B cell (primary cell): ENCODE measurements around the gene KCTD13. TPM values are rescaled to one million over a fixed set of nuclear protein-coding genes. Genes with fewer than 3 reads are reported as not detected.
A peak's percentile ranks its signal among the peaks of the same experiment; 100 is the strongest.

ENCODE experiments used
- ATAC-seq: fragments of 200-7000 bp; cut with Tn5 transposase; one replicate; pipeline ENCODE4 v1.10.0; 2021; ENCODE audit warnings: low read depth, mild to moderate bottlenecking, moderate number of reproducible peaks, moderate library complexity
- CTCF ChIA-PET: fragments of 350-600 bp; sonication (Branson Sonifier 250); formaldehyde crosslinking; loops from one replicate; lab custom pipeline; 2021; ENCODE audit warnings: antibody characterized with exemption, inconsistent platforms; lab: Charles Lee
- POLR2A ChIA-PET: fragments of 350-600 bp; sonication (Branson Sonifier 250); formaldehyde crosslinking; loops from one replicate; lab custom pipeline; 2021; ENCODE audit warnings: antibody characterized with exemption; lab: Charles Lee
- DNase-seq: peaks from one replicate; pipeline ENCODE4 v3.0.0; 2013
- H2AFZ ChIP-seq: 2 replicates; pipeline ENCODE4 v1.6.1; 2012; ENCODE audit warnings: mild to moderate bottlenecking, low read depth, low read length; ENCODE audit not compliant: insufficient read depth, poor library complexity, severe bottlenecking
- H3K27ac ChIP-seq, 2 donors: 1 replicate in 1 of 2; 2 replicates in 1 of 2; pipeline ENCODE4 v1.5.1; 2012 to 2013; ENCODE audit warnings: low read length in 2 of 2, mild to moderate bottlenecking in 2 of 2, moderate library complexity in 1 of 2
- H3K27me3 ChIP-seq, 4 experiments: fragments of 200-600 bp in 1 of 4; sonication (generic) in 1 of 4; replicated peaks in 1 of 4; 1 replicate in 2 of 4; 2 replicates in 2 of 4; pipeline versions ENCODE4 v1.6.1 to v1.7.0; 2013 to 2016; ENCODE audit warnings: low read length in 3 of 4, mild to moderate bottlenecking in 2 of 4, mixed read lengths in 1 of 4, moderate library complexity in 1 of 4; ENCODE audit not compliant: insufficient read depth in 4 of 4, control insufficient read depth in 3 of 4; ENCODE audit errors: control extremely low read depth in 1 of 4
- H3K36me3 ChIP-seq, 2 experiments: replicated peaks in 1 of 2; 1 replicate in 1 of 2; 2 replicates in 1 of 2; pipeline versions ENCODE4 v1.6.1 to v1.7.1; 2013; ENCODE audit warnings: low read length in 1 of 2; ENCODE audit not compliant: insufficient read depth in 2 of 2, control insufficient read depth in 1 of 2; ENCODE audit errors: control extremely low read depth in 1 of 2, extremely low read depth in 1 of 2
- H3K4me1 ChIP-seq, 2 donors: fragments of 200-600 bp in 1 of 2; sonication (generic) in 1 of 2; 1 replicate in 1 of 2; 2 replicates in 1 of 2; pipeline versions ENCODE4 v1.5.1 to v1.6.1; 2013 to 2017; ENCODE audit warnings: low read length in 2 of 2; ENCODE audit not compliant: control insufficient read depth in 2 of 2, insufficient read depth in 2 of 2
- H3K4me2 ChIP-seq: replicated peaks from 2 replicates; pipeline ENCODE3; 2012; ENCODE audit warnings: mild to moderate bottlenecking, low read depth, low read length; ENCODE audit not compliant: poor library complexity, severe bottlenecking
- H3K4me3 ChIP-seq, 5 experiments: fragments of 200-600 bp in 1 of 5; sonication (generic) in 1 of 5; 1 replicate in 3 of 5; 2 replicates in 2 of 5; pipeline versions ENCODE4 v1.5.1 to v1.7.0; 2011 to 2016; ENCODE audit warnings: low read length in 4 of 5, mild to moderate bottlenecking in 4 of 5, low read depth in 2 of 5, control low read depth in 1 of 5, moderate library complexity in 1 of 5; ENCODE audit not compliant: insufficient read depth in 1 of 5; ENCODE audit errors: control extremely low read depth in 1 of 5, extremely low read depth in 1 of 5
- H3K79me2 ChIP-seq: fragments of 200-600 bp; sonication (generic); one replicate; pipeline ENCODE4 v1.6.0; 2016; ENCODE audit warnings: low read length; ENCODE audit not compliant: control insufficient read depth, insufficient read depth
- H3K9ac ChIP-seq: fragments of 200-600 bp; sonication (generic); 2 replicates; pipeline ENCODE4 v1.6.1; 2017; ENCODE audit warnings: mild to moderate bottlenecking, low read length, moderate library complexity
- H3K9me3 ChIP-seq, 3 donors: one replicate each; pipeline versions ENCODE4 v1.6.1 to v1.7.1; 2013; ENCODE audit warnings: low read length in 2 of 3; ENCODE audit not compliant: control insufficient read depth in 2 of 3, insufficient read depth in 1 of 3; ENCODE audit errors: control extremely low read depth in 1 of 3
- H4K20me1 ChIP-seq: 2 replicates; pipeline ENCODE4 v1.6.0; 2012; ENCODE audit warnings: mild to moderate bottlenecking, low read length; ENCODE audit not compliant: insufficient read depth, control insufficient read depth, poor library complexity, severe bottlenecking
- H3K27ac Mint-ChIP-seq: one replicate; pipeline ENCODE4 v1.8.0; 2021; ENCODE audit warnings: mixed read lengths
- H3K27me3 Mint-ChIP-seq: one replicate; pipeline ENCODE4 v1.8.0; 2021; ENCODE audit warnings: mixed read lengths
- H3K4me1 Mint-ChIP-seq: one replicate; pipeline ENCODE4 v1.8.0; 2021; ENCODE audit warnings: mixed read lengths
- H3K4me3 Mint-ChIP-seq: one replicate; pipeline ENCODE4 v1.8.0; 2021; ENCODE audit warnings: mixed read lengths
- H3K9me3 Mint-ChIP-seq: one replicate; pipeline ENCODE4 v1.8.0; 2022; ENCODE audit warnings: mixed read lengths; ENCODE audit not compliant: insufficient read depth
- EZH2 ChIP-seq: IDR thresholded peaks from 2 replicates; pipeline ENCODE4 v1.6.1; 2012; ENCODE audit warnings: borderline replicate concordance, low read depth, mild to moderate bottlenecking, moderate library complexity, low read length; ENCODE audit not compliant: insufficient read depth, poor library complexity, severe bottlenecking
- WGBS: methylation state at CpG from one replicate; pipeline ENCODE4 v1.1.5; 2013; ENCODE audit warnings: missing lambda C conversion rate; ENCODE audit not compliant: insufficient coverage; 5-methylcytosine and 5-hydroxymethylcytosine counted together
- intact Hi-C: fragments of 100-400 bp; cut with micrococcal nuclease; formaldehyde crosslinking; loops from one replicate; pipeline ENCODE4 v1.10.0; 2022
- polyA plus RNA-seq: library from polyadenylated mRNA; depleted of rRNA; stranded (reverse); fragments of >200 nt; gene quantifications from 2 replicates; pipeline ENCODE4 v1.2.3, GENCODE V29; 2012
- total RNA-seq, 2 donors: library from RNA; stranded (reverse); fragments of 120-200 nt in 1 of 2; gene quantifications; 1 replicate in 1 of 2; 2 replicates in 1 of 2; pipeline versions ENCODE4 v1.2.3 to v1.2.4, GENCODE V29; 2013 to 2022
- TF ChIP-seq, protein P1 (sequence below): fragments of 200-600 bp; IDR thresholded peaks from one replicate; pipeline ENCODE4 v1.8.0; 2022; ENCODE audit warnings: antibody characterized with exemption, mild to moderate bottlenecking

KCTD13 gene
- total and polyA plus RNA-seq, 2 donors (not counting 1 experiment from before 2014, with no cell fraction given): 61.5 to 74.3 TPM

DNA sequence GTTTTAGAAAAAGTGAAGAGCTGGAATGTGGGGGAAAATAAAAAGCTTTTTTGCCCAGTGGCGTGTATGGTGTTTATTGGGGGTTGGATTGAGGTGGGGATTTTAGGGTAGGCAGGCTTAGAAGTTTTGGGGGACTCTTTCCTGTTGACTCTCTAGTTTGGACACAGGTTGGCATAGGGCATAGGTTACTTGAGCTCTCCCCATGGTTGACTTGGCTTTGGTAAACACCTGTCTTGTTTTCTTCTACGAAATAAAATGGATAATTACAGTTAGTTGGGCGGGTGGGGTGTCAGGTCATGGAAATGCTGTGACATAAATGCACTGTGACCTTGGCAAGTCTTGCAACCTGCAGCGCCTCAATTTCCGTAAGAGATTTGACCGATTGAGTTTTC, 47.0 kb upstream of the KCTD13 start:
- Histone ChIP-seq H3K27me3 (no peaks in the 10 kb centered on the region), H3K9ac (peak overlapping the region; percentile 90), H3K27ac (peak overlapping the region; percentile 33 to 54), H3K4me3 (peak overlapping the region in 4 of 5 experiments; percentile 99 to 100 (median 99)), H2AFZ (peak overlapping the region; percentile 99), H3K4me2 (peak overlapping the region; percentile 98), H3K4me1 (peaks cover 31 to 38% of the 10 kb centered on the region in 2 donors), H3K9me3 (no peaks in the 10 kb centered on the region), H4K20me1 (peaks cover 15% of the 10 kb centered on the region), H3K36me3 (peaks cover 2 to 9% of the 10 kb centered on the region in 2 experiments), H3K79me2 (peaks cover 41% of the 10 kb centered on the region)
- no peaks in the 10 kb centered on the region for H3K9me3 Mint-ChIP-seq
- H3K27ac Mint-ChIP-seq: peak overlapping the region; percentile 94
- TF ChIP-seq, protein P1, sequence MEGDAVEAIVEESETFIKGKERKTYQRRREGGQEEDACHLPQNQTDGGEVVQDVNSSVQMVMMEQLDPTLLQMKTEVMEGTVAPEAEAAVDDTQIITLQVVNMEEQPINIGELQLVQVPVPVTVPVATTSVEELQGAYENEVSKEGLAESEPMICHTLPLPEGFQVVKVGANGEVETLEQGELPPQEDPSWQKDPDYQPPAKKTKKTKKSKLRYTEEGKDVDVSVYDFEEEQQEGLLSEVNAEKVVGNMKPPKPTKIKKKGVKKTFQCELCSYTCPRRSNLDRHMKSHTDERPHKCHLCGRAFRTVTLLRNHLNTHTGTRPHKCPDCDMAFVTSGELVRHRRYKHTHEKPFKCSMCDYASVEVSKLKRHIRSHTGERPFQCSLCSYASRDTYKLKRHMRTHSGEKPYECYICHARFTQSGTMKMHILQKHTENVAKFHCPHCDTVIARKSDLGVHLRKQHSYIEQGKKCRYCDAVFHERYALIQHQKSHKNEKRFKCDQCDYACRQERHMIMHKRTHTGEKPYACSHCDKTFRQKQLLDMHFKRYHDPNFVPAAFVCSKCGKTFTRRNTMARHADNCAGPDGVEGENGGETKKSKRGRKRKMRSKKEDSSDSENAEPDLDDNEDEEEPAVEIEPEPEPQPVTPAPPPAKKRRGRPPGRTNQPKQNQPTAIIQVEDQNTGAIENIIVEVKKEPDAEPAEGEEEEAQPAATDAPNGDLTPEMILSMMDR: no peak
- TF ChIP-seq EZH2: no peak
- DNase-seq (no peak), ATAC-seq (no peak)
- peaks cover 36% of the 10 kb centered on the region for H3K4me1 Mint-ChIP-seq
- peak overlapping the region; percentile 95 for H3K4me3 Mint-ChIP-seq
- intact Hi-C loops: loop anchor here (1.0 to 5.0 kb wide), 9 partner anchors 11 to 724 kb away; partner anchors contain the start of genes ALDOA, CDIPT, FBRS and INO80E
- POLR2A ChIA-PET: interaction anchor here (0.6 to 1.5 kb wide), 8 partner anchors 11 to 776 kb away, joined by 3 to 16 read pairs (median 4); partner anchors contain the start of genes HIRIP3, KCTD13, TBX6 and TMEM219
- 84% methylated on average over 6 of the region's 6 CpGs for WGBS
- no peaks in the 10 kb centered on the region for H3K27me3 Mint-ChIP-seq
- CTCF ChIA-PET: interaction anchor here (0.7 to 2.0 kb wide), 10 partner anchors 10 to 227 kb away, joined by 3 to 14 read pairs (median 4); partner anchors contain the start of genes KCTD13 and TMEM219

DNA sequence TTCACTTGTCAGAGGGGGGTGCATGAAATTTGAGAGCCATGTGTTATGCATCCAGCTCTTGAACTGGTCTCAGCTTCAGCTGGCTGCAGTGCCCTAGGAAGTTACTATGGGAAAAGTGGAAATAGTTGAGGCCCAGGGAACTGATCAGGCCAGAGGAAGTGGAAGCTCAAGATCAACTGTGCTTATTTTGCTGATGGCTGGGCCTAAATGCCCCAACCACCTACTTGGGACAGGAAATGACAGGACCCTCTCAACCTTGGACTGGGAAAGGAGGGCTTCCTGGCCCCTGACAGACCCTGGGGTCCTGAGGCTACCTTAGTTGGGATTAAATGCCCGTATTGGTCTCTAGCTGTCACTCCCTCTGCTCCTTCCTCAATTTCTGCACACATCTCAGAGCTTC, 46.5 kb upstream of the KCTD13 start:
- Mint-ChIP-seq H3K27ac (no peak overlapping the region), H3K27me3 (no peaks in the 10 kb centered on the region), H3K9me3 (no peaks in the 10 kb centered on the region), H3K4me3 (peak overlapping the region; percentile 48), H3K4me1 (peaks cover 36% of the 10 kb centered on the region)
- Histone ChIP-seq H3K9ac (no peak overlapping the region), H3K4me3 (no peak overlapping the region), H2AFZ (no peak overlapping the region), H4K20me1 (peaks cover 11% of the 10 kb centered on the region), H3K9me3 (no peaks in the 10 kb centered on the region), H3K27me3 (no peaks in the 10 kb centered on the region), H3K4me2 (no peak overlapping the region), H3K27ac (peak overlapping the region in 1 of 2 donors; percentile 54), H3K36me3 (peaks cover 2 to 7% of the 10 kb centered on the region in 2 experiments), H3K79me2 (peaks cover 38% of the 10 kb centered on the region), H3K4me1 (peaks cover 31 to 38% of the 10 kb centered on the region in 2 donors)
- WGBS: 100% methylated on average over 1 of the region's 1 CpG
- TF ChIP-seq, protein P1: no peak
- no peak for TF ChIP-seq EZH2
- ChIA-PET CTCF (interaction anchor here (1.1 to 2.0 kb wide), 5 partner anchors 9 to 124 kb away, joined by 3 to 14 read pairs (median 5); partner anchors contain the start of genes KCTD13 and TMEM219), POLR2A (interaction anchor here (0.8 to 1.5 kb wide), 4 partner anchors 10 to 109 kb away, joined by 3 to 7 read pairs (median 4); partner anchors contain the start of genes HIRIP3, KCTD13 and TMEM219)
- DNase-seq: peak; percentile 22
- no peak for ATAC-seq
- intact Hi-C loops: loop anchor here (5.0 kb wide), 4 partner anchors 155 to 725 kb away; partner anchors contain the start of genes FBRS, KIF22, PAGR1 and SRCAP
